Parathyroid adenoma (tissue), 2 donors: ENCODE data around the gene CTR9.

Experiments used
- H2AFZ ChIP-seq: fragments of 300-600 bp; sonication (generic); one replicate; pipeline ENCODE4 v1.7.0; 2017; ENCODE audit warnings: antibody characterized with exemption, mild to moderate bottlenecking
- H3K27ac ChIP-seq: fragments of 300-600 bp; sonication (generic); one replicate; pipeline ENCODE4 v1.7.0; 2017
- H3K27me3 ChIP-seq: fragments of 300-600 bp; sonication (generic); one replicate; pipeline ENCODE4 v1.7.0; 2017; ENCODE audit warnings: low read length; ENCODE audit not compliant: control insufficient read depth, insufficient read depth
- H3K36me3 ChIP-seq: fragments of 300-600 bp; sonication (generic); one replicate; pipeline ENCODE4 v1.7.0; 2017; ENCODE audit warnings: low read length; ENCODE audit not compliant: control insufficient read depth, insufficient read depth
- H3K4me1 ChIP-seq: fragments of 300-600 bp; sonication (generic); one replicate; pipeline ENCODE4 v1.7.0; 2017; ENCODE audit warnings: control low read depth
- H3K4me2 ChIP-seq: fragments of 300-600 bp; sonication (generic); one replicate; pipeline ENCODE4 v1.7.0; 2017; ENCODE audit warnings: low read length
- H3K4me3 ChIP-seq: fragments of 300-600 bp; sonication (generic); one replicate; pipeline ENCODE4 v1.7.0; 2017; ENCODE audit warnings: low read depth, low read length
- H3K79me2 ChIP-seq: fragments of 300-600 bp; sonication (generic); one replicate; pipeline ENCODE4 v1.7.0; 2017; ENCODE audit warnings: control low read depth
- H3K9ac ChIP-seq: fragments of 300-600 bp; sonication (generic); one replicate; pipeline ENCODE4 v1.7.0; 2017; ENCODE audit warnings: mild to moderate bottlenecking
- H3K9me3 ChIP-seq: fragments of 300-600 bp; sonication (generic); one replicate; pipeline ENCODE4 v1.7.0; 2017; ENCODE audit warnings: low read length; ENCODE audit not compliant: control insufficient read depth
- CTCF ChIP-seq: fragments of 300-600 bp; sonication (generic); IDR thresholded peaks from one replicate; pipeline ENCODE4 v1.7.0; 2017; ENCODE audit warnings: antibody characterized with exemption, mild to moderate bottlenecking
- donor health status: primary hyperparathyroidism.

CTR9 gene

DNA sequence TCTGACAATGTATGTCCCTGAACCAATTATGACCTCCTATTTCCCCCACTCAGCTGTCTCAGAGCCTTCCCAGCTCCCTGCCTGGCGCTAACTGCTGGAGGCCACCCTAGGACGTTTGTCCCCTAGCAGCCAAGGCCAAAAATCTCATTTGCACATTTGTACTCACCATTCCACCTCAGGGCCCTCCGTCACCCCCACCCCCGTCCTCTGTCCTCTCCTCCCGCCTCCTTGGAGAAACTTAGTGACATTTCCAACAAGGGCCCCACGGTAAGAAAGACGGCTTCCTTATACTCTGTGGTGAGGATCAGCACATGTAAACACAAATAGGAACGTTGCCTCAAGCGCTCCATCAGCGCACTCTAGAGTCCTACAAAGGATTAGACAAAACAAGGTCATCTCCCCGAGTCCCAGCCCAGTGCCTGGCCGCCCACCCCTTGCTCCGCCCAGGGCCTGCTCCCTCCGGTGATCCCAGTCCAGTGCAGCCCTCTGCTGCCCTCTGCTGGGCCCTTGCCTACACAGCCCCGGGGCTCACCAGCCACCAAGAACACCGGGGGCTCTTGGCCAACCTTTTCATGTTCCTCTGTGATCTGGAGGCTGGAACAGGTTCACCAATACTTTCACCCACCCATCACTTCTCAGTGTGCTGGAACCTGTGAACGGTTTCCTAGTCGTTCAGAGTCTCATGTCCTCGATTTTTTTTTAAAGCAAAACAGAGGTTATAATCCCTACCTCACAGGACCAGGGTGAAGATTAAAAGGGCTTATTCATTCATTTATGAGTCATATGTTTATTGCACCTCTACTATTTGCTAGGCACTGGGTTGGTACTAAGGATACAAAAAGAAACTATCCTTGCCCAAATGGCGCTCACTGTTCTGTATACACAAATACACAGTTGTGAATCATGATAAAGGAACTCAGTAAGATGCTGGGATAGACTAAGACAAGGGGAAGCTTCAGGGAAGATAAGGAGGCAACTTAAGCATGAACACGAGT lies 15.3 kb upstream of the CTR9 start:
- H3K27ac ChIP-seq: peak overlapping the region; percentile 12
- H3K4me3 ChIP-seq: no peak overlapping the region
- H3K4me2 ChIP-seq: peak overlapping the region; percentile 40
- no peaks in the 10 kb centered on the region for H3K79me2 ChIP-seq
- peaks cover 3% of the 10 kb centered on the region for H3K4me1 ChIP-seq
- no peaks in the 10 kb centered on the region for H3K9me3 ChIP-seq
- TF ChIP-seq CTCF: peak; percentile 94
- H2AFZ ChIP-seq: peak overlapping the region; percentile 63
- H3K9ac ChIP-seq: no peak overlapping the region
- no peaks in the 10 kb centered on the region for H3K36me3 ChIP-seq
- H3K27me3 ChIP-seq: no peaks in the 10 kb centered on the region

GRCh38 chr11:10742460-10743208 lies 8.4 kb upstream of the CTR9 start:
- Histone ChIP-seq H3K27me3 (no peaks in the 10 kb centered on the region), H3K27ac (peak overlapping the region; percentile 18), H3K9ac (no peak overlapping the region)

GRCh38 chr11:10743354-10744000 lies 7.6 kb upstream of the CTR9 start:
- TF ChIP-seq CTCF: no peak
- Histone ChIP-seq H2AFZ (no peak overlapping the region), H3K79me2 (no peaks in the 10 kb centered on the region), H3K4me3 (no peak overlapping the region), H3K9ac (no peak overlapping the region), H3K36me3 (no peaks in the 10 kb centered on the region), H3K4me2 (no peak overlapping the region), H3K4me1 (peaks cover 2% of the 10 kb centered on the region), H3K27me3 (no peaks in the 10 kb centered on the region), H3K27ac (no peak overlapping the region), H3K9me3 (no peaks in the 10 kb centered on the region)

More at GRCh38 chr11:10742460-10743208, 8.4 kb upstream of the CTR9 start:
- H3K4me3 ChIP-seq: no peak overlapping the region
- peaks cover 2% of the 10 kb centered on the region for H3K4me1 ChIP-seq
- TF ChIP-seq CTCF: no peak
- H3K36me3 ChIP-seq: no peaks in the 10 kb centered on the region
- no peaks in the 10 kb centered on the region for H3K9me3 ChIP-seq
- H2AFZ ChIP-seq: peak overlapping the region; percentile 36
- no peak overlapping the region for H3K4me2 ChIP-seq
- no peaks in the 10 kb centered on the region for H3K79me2 ChIP-seq

DNA sequence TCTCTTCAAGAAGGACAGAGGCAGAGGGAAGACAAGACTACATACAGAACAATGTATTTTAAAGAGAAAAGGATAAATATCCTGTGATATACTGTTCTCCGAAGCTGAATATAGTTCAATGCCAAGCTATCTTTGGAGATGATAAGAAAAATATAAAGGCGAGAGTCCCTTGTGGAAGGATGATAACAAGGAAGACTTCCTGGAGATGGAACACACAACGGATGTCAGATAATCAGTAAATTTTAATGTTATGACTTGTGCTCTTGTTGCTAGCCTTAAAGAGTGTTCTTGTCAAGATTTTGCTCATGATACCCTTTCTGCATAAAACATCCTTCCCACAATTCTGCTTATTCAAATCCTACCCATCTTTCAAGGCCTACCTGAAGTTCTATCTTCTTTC lies 6.8 kb upstream of the CTR9 start:
- no peaks in the 10 kb centered on the region for H3K9me3 ChIP-seq
- H3K36me3 ChIP-seq: no peaks in the 10 kb centered on the region
- no peak overlapping the region for H2AFZ ChIP-seq
- H3K4me3 ChIP-seq: no peak overlapping the region
- no peaks in the 10 kb centered on the region for H3K79me2 ChIP-seq
- TF ChIP-seq CTCF: no peak
- H3K27ac ChIP-seq: no peak overlapping the region
- H3K9ac ChIP-seq: no peak overlapping the region
- peaks cover 2% of the 10 kb centered on the region for H3K4me1 ChIP-seq
- no peaks in the 10 kb centered on the region for H3K27me3 ChIP-seq
- no peak overlapping the region for H3K4me2 ChIP-seq
